ENCODE data around the gene PPFIBP2.

The PPFIBP2 gene

DNA sequence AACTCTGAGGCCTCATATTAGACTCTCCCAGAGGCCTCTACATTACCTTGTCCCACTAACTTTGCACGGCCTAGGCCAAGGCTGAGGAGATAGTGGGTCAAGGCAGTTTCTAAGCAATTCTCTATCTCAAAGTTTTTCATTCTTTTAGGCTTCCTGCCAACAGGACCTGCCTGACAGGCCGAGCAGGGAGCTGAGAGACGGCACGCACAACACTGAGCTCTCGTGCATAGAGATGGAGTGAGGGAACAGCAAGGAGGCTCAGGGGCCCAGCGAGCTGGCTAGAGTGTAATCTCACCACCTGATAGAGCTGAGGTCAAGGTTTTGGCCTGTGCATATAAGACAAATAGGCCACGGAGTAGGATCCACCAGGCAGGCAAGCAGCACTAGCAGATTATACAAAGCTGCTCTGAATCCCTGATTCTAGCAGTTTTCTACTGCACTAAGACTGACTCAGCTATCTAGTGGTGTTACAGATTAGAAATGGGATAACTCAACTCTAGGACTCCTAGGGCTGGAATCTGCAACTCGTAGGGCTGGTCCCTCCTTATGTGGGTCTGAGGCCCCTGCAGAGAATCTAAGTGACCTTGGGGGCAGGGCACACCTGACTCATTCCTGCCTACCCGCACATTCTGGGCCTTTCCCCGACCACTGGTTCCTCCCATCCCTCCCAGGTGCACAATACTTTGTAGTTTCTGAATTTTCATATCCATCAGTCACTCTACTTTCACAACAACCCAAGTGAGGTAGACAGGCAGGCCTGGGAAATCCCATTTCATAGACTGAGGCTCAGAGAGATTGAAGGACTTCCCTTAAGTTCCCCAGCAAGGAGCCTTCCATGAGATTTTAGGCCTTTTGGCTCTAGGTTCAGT, 157.8 kb downstream of the PPFIBP2 start:
- no peak for DNase-seq

GRCh38 chr11:7672276-7672959, 158.6 kb downstream of the PPFIBP2 start:
- DNase-seq: no peak

DNA sequence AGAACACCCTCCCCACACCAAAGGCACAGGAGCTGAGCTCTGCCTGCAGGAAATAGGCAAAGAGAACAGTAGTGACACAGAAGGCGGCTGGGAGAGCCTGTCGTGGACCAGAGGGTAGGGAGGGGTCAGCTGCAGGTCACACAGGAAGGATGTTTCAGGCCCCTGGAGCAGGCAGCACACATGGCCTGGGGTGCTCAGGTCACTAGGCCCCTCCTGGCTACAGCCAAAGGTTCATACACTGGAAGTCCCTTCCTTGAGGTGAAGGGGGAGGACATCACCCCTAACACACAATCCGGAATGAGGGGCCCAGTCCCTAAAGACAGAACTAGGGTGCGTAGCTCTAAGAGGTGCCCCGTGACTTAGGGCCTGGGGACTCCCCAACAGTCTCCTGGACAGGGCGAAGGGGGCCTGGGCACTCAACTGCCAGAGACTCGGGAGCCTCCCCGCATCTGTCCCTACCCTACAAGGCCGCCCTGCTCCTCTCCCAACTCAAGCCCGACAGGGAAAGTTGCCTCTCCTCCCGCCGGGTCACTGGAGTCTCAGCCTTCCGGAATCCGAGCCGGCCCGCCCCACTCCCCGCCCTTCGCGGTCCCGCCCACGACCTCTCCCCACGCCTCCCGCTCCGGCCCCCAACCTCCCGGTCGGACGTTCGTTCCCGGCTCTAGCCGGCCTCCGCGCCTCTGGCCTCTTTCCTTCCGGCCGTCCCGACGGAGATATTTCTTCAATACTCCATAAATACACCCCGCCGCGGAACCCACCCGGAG, 159.3 kb downstream of the PPFIBP2 start, which contains the start of gene CYB5R2:
Gene CYB5R2, minus strand, starts transcription at position 541 of the 764 bp plus-strand sequence. CDS start 675 bp downstream, outside the sequence.
- DNase-seq: peak; percentile 30

DNA sequence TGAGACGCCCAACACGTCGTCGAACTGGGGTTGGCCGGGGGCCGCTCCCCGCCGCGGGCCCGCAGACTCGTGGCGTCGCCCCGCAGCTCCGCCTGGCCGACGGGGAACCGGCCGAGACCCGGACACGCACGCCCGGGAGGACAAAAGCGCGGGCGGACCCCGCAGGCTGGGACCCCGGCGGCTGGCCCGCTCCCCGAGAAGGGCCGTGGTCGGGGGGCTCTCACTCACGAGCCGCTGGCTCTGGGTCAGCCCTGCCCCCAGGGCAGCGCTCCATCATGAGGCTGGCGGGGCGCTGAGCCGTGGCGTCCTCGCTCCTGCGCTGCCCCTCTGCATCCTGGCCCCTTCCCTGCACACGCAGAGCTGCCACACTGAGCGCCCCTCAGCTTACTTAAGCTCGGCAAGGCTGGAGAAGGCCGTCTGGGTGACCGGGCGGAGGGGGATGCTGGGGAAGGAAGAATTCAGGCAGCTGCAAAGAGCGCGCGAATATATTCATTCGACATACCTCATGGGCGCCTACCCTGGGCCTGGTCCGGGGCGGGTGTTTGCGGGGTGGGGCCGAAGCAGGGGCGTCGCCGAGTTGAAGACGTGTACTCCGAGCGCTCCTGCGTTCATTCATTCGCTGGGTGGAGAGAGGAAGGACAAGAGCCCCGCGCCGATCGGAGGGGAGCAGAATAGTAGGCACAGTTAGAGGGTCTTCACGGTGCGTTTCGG, 160.1 kb downstream of the PPFIBP2 start:
- peak; percentile 17 for DNase-seq

DNA sequence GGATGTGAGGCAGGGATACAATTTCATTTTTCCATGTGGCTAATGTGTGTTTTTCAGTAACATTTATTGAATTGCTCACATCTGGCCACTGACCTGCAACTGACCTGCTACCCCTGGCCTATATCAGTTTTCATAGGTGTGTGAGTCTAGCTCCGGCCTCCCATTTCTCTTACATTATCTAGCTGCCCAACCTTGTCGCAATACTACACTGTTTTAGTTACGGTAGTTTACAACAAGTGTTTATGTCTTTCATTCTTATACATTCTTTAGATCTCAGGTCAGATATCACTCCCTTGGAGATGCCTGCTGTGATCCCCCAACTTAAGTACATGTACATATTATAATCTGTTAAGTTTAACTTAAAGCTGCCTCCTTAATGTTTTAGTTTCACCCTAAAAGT, 161.8 kb downstream of the PPFIBP2 start:
- no peak for DNase-seq

DNA sequence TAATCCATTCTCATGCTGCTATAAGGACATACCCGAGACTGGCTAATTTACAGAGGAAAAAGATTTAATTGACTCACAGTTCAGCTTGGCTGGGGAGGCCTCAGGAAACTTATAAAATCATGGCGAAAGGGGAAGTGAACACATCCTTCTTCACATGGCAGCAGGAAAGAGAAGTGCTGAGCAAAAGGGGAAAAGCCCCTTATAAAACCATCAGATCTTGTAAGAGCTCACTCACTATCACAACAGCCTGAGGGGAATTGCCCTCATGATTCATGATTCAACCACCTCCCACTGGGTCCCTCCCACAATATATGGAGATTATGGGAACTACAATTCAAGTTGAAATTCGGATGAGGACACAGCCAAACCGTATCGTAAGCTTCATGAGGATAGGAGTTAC, 163.3 kb downstream of the PPFIBP2 start:
- DNase-seq: no peak

DNA sequence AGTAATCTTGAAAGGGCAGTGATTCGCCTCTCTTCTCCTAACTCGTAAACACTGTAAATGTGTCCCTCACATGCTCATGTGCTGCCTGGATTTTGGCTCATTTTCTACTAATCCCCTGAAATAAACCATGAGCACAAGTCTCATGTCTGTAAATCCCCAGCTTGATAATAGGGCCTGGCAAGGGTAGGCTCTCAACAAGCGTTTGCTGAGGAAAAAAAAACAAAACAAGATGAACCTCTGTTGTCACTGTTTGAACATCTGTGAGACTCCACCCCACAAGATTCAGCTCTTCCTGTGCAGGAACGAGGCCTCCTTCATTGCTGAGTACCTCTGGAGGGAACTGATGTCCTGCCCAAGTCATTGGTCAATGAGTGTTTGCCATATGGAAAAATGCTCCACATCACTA, 164.0 kb downstream of the PPFIBP2 start:
- DNase-seq: no peak

DNA sequence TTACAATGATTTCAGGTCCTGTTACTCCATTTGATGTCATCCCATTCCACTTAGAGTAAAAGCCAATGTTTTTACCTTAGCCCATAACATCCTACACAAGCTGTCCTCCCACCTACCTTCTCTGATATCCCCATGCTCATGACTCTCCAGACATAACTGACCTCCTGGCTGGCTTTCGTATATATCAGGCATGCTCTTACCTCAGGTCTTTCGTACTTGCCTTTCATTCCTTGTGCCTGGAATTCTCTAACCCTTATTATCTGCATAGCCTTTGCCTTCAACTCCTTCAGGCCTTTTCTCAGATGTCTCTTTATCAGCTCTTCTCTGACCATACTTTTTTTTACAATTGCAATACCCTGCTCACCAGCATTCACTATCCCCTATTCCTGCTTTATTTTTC, 169.8 kb downstream of the PPFIBP2 start:
- DNase-seq: no peak

- no peak for DNase-seq
Measured at GRCh38 chr11:7686761-7687160, 173.0 kb downstream of the PPFIBP2 start.

DNA sequence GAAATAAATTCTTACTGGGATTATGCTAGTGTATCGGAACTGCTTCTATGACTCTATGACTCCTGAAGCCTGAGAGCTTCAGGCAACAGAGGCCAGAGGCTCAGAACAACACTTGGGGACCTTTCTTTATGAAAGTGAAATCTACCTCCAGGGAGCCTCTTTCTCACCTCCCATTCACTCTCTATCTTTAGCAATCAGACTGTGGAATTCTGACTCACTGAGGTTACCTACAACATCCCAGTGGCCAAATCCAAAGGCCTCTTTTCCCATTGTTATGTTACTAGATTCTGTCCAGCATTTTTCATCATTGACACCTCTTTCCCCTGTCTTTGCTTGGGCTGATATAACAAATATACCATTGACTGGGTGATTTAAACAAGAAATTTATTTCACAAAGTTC, 173.6 kb downstream of the PPFIBP2 start:
- no peak for DNase-seq

- DNase-seq: peak; percentile 16
Measured at GRCh38 chr11:7688238-7688826, 174.5 kb downstream of the PPFIBP2 start.

DNA sequence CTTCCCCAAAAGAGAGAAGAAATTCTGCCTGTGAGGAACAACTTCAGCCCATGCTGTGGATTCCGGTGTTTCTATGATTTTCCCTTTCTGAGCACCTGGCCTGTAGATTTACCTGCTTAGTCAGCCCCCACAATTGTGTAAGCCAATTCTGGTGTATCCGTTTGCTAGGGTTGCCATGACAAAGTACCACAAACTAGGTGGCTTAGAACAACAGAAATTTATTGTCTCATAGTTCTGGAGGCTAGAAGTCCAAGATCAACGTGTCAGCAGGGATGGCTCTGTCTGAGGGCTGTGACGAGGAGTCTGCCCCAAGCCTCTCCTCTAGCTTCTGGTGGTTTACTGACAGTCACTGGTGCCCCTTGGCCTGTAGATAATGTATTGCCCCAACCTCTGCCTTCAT, 175.4 kb downstream of the PPFIBP2 start:
- DNase-seq: no peak

DNA sequence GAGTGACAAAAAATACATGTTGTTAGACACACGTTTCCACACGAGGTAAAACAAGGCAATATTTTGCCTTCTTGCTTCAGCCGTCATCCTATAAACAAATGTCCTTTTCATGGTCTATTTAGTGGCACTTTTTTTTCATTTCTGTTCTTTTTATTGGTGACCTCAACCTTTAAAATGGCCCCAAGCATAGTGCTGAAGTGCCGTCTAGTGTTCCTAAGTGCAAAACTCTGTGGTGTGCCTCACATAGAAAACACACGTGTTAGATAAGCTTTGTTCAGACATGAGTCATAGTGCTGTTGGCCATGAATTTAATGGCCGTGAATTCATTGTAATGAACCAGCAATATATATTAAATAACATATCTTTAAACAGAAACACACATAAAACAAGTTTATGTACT, 176.8 kb downstream of the PPFIBP2 start:
- DNase-seq: no peak

GRCh38 chr11:7691759-7692350, 178.1 kb downstream of the PPFIBP2 start:
- no peak for DNase-seq

DNA sequence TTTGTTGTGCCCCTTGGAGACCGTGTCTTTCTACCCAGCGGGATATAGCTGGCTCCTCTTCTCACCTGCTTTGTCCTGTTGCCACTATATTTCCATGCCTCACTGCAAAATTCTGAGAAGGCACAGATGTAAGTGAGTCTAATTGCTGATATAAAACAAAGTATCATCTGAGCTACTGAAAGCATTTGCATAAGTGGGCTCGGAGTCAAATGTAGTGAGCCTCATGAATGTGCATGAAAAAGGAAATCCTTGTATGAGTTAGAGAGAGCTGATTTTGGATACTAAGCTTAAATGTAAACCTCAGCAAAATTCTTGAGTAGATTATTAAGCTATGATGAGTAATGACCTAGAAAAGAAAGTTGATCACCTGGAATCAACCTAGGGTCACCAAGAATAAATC, 178.6 kb downstream of the PPFIBP2 start:
- no peak for DNase-seq

DNA sequence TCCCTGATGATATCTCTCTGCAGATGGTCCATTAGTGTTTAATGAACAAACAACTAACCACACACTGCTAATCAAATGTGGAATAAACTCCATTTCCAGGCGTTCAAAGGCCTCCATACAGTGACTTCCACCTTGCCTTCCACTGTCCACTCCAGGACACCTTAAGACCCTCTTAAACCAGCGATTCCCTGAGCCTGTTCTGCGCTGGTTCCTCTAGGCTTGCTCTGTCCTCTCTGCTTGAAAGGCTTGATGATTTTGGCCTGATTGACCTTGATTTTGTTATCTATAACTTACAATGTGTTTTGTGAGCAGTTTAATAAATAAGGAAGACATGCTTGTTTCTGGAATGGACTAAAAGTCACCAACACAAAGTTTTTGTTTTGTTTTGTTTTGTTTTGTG, 180.4 kb downstream of the PPFIBP2 start:
- DNase-seq: no peak

GRCh38 chr11:7696424-7696823, 182.6 kb downstream of the PPFIBP2 start:
- DNase-seq: no peak

Measured in CD4-positive, alpha-beta T cell treated with Interleukin-17A for 4 hours (primary cell).